Immature natural killer cell (primary cell): ENCODE data around the gene PRKAG2. TPM values are rescaled to one million over a fixed set of nuclear protein-coding genes. Genes with fewer than 3 reads are reported as not detected.

Source experiments
- DNase-seq, 3 donors: peaks; one replicate each; pipeline ENCODE4 v3.0.0; 2022; ENCODE audit warnings: mixed read lengths in 1 of 3
- H3K27ac Mint-ChIP-seq, 6 donors: one replicate each; pipeline ENCODE4 v1.8.0; 2020; ENCODE audit warnings: mixed read lengths in 6 of 6, mild to moderate bottlenecking in 5 of 6, inconsistent platforms in 4 of 6, moderate library complexity in 3 of 6
- H3K27me3 Mint-ChIP-seq, 3 donors: one replicate each; pipeline ENCODE4 v1.8.0; 2020 to 2021; ENCODE audit warnings: low read depth in 3 of 3, mild to moderate bottlenecking in 3 of 3, mixed read lengths in 3 of 3, moderate library complexity in 3 of 3, inconsistent platforms in 1 of 3
- H3K36me3 Mint-ChIP-seq, 3 donors: one replicate each; pipeline ENCODE4 v1.8.0; 2020; ENCODE audit warnings: mixed read lengths in 3 of 3, inconsistent platforms in 2 of 3, mild to moderate bottlenecking in 2 of 3
- H3K4me1 Mint-ChIP-seq, 2 donors: one replicate each; pipeline ENCODE4 v1.8.0; 2020; ENCODE audit warnings: inconsistent platforms in 2 of 2, mild to moderate bottlenecking in 2 of 2, mixed read lengths in 2 of 2, moderate library complexity in 1 of 2
- H3K4me3 Mint-ChIP-seq, 5 donors: one replicate each; pipeline ENCODE4 v1.8.0; 2020; ENCODE audit warnings: mild to moderate bottlenecking in 5 of 5, mixed read lengths in 5 of 5, inconsistent platforms in 3 of 5, moderate library complexity in 3 of 5
- H3K9me3 Mint-ChIP-seq, 6 donors: one replicate each; pipeline ENCODE4 v1.8.0; 2020; ENCODE audit warnings: mild to moderate bottlenecking in 6 of 6, mixed read lengths in 6 of 6, inconsistent platforms in 4 of 6, moderate library complexity in 3 of 6
- polyA plus RNA-seq, 3 donors: library from polyadenylated mRNA; unstranded; fragments of 300-500 nt; fragmentation: Illumina TruSeq; gene quantifications; one replicate each; pipeline ENCODE4 v1.2.3, GENCODE V29; 2021

Gene PRKAG2
- polyA plus RNA-seq, 3 donors from 2014 or later: 14.7 to 22.5 (median 19.1) TPM

- peaks cover 70 to 86% of the 10 kb centered on the region in 2 donors for H3K4me1 Mint-ChIP-seq
- no peaks in the 10 kb centered on the region for H3K9me3 Mint-ChIP-seq
- no peak for DNase-seq
- H3K36me3 Mint-ChIP-seq: no peaks in the 10 kb centered on the region
- H3K27ac Mint-ChIP-seq: peak overlapping the region in 1 of 6 donors; percentile 3
- peaks cover 9 to 18% (median 11%) of the 10 kb centered on the region in 3 donors for H3K27me3 Mint-ChIP-seq
- H3K4me3 Mint-ChIP-seq: no peak overlapping the region
Observed at GRCh38 chr7:151514461-151515275, 362.2 kb downstream of the PRKAG2 start.

GRCh38 chr7:151513133-151513532 lies 363.8 kb downstream of the PRKAG2 start:
- Mint-ChIP-seq H3K4me3 (no peak overlapping the region), H3K36me3 (no peaks in the 10 kb centered on the region), H3K27ac (no peak overlapping the region), H3K4me1 (peaks cover 71 to 95% of the 10 kb centered on the region in 2 donors), H3K9me3 (no peaks in the 10 kb centered on the region), H3K27me3 (peaks cover 1 to 5% (median 3%) of the 10 kb centered on the region in 3 donors)
- DNase-seq: no peak

GRCh38 chr7:151512353-151512752 lies 364.6 kb downstream of the PRKAG2 start:
- H3K27ac Mint-ChIP-seq: peak overlapping the region in 2 of 6 donors; percentile 4 to 9
- H3K4me1 Mint-ChIP-seq: peaks cover 69 to 95% of the 10 kb centered on the region in 2 donors

GRCh38 chr7:151511946-151512345 lies 365.0 kb downstream of the PRKAG2 start:
- Mint-ChIP-seq H3K9me3 (no peaks in the 10 kb centered on the region), H3K4me1 (peaks cover 69 to 95% of the 10 kb centered on the region in 2 donors)

More at GRCh38 chr7:151512353-151512752, 364.6 kb downstream of the PRKAG2 start:
- H3K9me3 Mint-ChIP-seq: no peaks in the 10 kb centered on the region
- DNase-seq: no peak
- H3K36me3 Mint-ChIP-seq: no peaks in the 10 kb centered on the region
- peaks cover 0 to 1% (median 0%) of the 10 kb centered on the region in 3 donors for H3K27me3 Mint-ChIP-seq
- H3K4me3 Mint-ChIP-seq: peak overlapping the region in 1 of 5 donors; percentile 29

GRCh38 chr7:151511270-151511669 lies 365.6 kb downstream of the PRKAG2 start:
- no peak for DNase-seq
- Mint-ChIP-seq H3K27ac (peak overlapping the region in 1 of 6 donors; percentile 52), H3K4me3 (no peak overlapping the region)

More at GRCh38 chr7:151511946-151512345, 365.0 kb downstream of the PRKAG2 start:
- Mint-ChIP-seq H3K27me3 (peaks cover 0 to 1% (median 0%) of the 10 kb centered on the region in 3 donors), H3K4me3 (no peak overlapping the region), H3K36me3 (no peaks in the 10 kb centered on the region), H3K27ac (peak overlapping the region in 1 of 6 donors; percentile 4)
- no peak for DNase-seq

GRCh38 chr7:151509670-151510333 lies 367.1 kb downstream of the PRKAG2 start:
- peak overlapping the region in 4 of 6 donors; percentile 17 to 54 (median 37) for H3K27ac Mint-ChIP-seq
- no peaks in the 10 kb centered on the region for H3K9me3 Mint-ChIP-seq
- no peak for DNase-seq
- peaks cover 0 to 1% (median 0%) of the 10 kb centered on the region in 3 donors for H3K27me3 Mint-ChIP-seq
- no peaks in the 10 kb centered on the region for H3K36me3 Mint-ChIP-seq
- peak overlapping the region in 1 of 5 donors; percentile 15 for H3K4me3 Mint-ChIP-seq
- H3K4me1 Mint-ChIP-seq: peaks cover 66 to 94% of the 10 kb centered on the region in 2 donors

More at GRCh38 chr7:151511270-151511669, 365.6 kb downstream of the PRKAG2 start:
- Mint-ChIP-seq H3K27me3 (peaks cover 0 to 1% (median 0%) of the 10 kb centered on the region in 3 donors), H3K4me1 (peaks cover 69 to 95% of the 10 kb centered on the region in 2 donors), H3K36me3 (no peaks in the 10 kb centered on the region), H3K9me3 (no peaks in the 10 kb centered on the region)

- Mint-ChIP-seq H3K4me1 (peaks cover 64 to 94% of the 10 kb centered on the region in 2 donors), H3K27ac (no peak overlapping the region), H3K4me3 (no peak overlapping the region)
Observed at GRCh38 chr7:151508991-151509390, 367.9 kb downstream of the PRKAG2 start.

GRCh38 chr7:151507806-151508205 lies 369.1 kb downstream of the PRKAG2 start:
- no peaks in the 10 kb centered on the region for H3K36me3 Mint-ChIP-seq
- H3K9me3 Mint-ChIP-seq: no peaks in the 10 kb centered on the region
- no peak overlapping the region for H3K27ac Mint-ChIP-seq
- peaks cover 63 to 94% of the 10 kb centered on the region in 2 donors for H3K4me1 Mint-ChIP-seq
- H3K4me3 Mint-ChIP-seq: no peak overlapping the region
- peaks cover 0 to 1% (median 0%) of the 10 kb centered on the region in 3 donors for H3K27me3 Mint-ChIP-seq
- DNase-seq: no peak

More at GRCh38 chr7:151508991-151509390, 367.9 kb downstream of the PRKAG2 start:
- Mint-ChIP-seq H3K36me3 (no peaks in the 10 kb centered on the region), H3K9me3 (no peaks in the 10 kb centered on the region), H3K27me3 (peaks cover 0 to 1% (median 0%) of the 10 kb centered on the region in 3 donors)
- DNase-seq: no peak

- no peaks in the 10 kb centered on the region for H3K9me3 Mint-ChIP-seq
- no peak overlapping the region for H3K4me3 Mint-ChIP-seq
- H3K4me1 Mint-ChIP-seq: peaks cover 60 to 92% of the 10 kb centered on the region in 2 donors
- H3K27me3 Mint-ChIP-seq: peaks cover 0 to 1% (median 0%) of the 10 kb centered on the region in 3 donors
- H3K27ac Mint-ChIP-seq: peak overlapping the region in 1 of 6 donors; percentile 28
- no peaks in the 10 kb centered on the region for H3K36me3 Mint-ChIP-seq
- DNase-seq: no peak
Observed at GRCh38 chr7:151506901-151507382, 370.0 kb downstream of the PRKAG2 start.

Other genes with a start within 250 kb of the PRKAG2 start
- not detected for gene GALNTL5, start 79.3 kb upstream of the PRKAG2 start, polyA plus RNA-seq
- 10 to 100 TPM; 59.2 to 86.2 (median 63.3) TPM for gene GALNT11, start 148.6 kb upstream of the PRKAG2 start, polyA plus RNA-seq